Mesenchymal stem cell (in vitro differentiated cells and primary cell): ENCODE results near the gene THSD8.

ENCODE experiments used
- DNase-seq: peaks from one replicate; pipeline ENCODE4 v3.0.0-alpha.2; 2013
- H2AFZ ChIP-seq: one replicate; pipeline ENCODE4 v1.6.1; 2013; ENCODE audit warnings: low read depth, mild to moderate bottlenecking, control low read depth, inconsistent platforms, low read length, moderate library complexity
- H2AK5ac ChIP-seq: 2 replicates; pipeline ENCODE4 v1.6.1; 2013; ENCODE audit warnings: low read length, moderate library complexity, mild to moderate bottlenecking, inconsistent platforms; ENCODE audit not compliant: severe bottlenecking
- H2BK120ac ChIP-seq: one replicate; pipeline ENCODE4 v1.6.1; 2013; ENCODE audit warnings: low read depth, mild to moderate bottlenecking, inconsistent platforms, low read length, moderate library complexity
- H2BK12ac ChIP-seq, 2 experiments: one replicate each; pipeline ENCODE4 v1.6.1; 2013; ENCODE audit warnings: inconsistent platforms in 2 of 2, low read length in 2 of 2, mild to moderate bottlenecking in 2 of 2, moderate library complexity in 2 of 2, control low read depth in 1 of 2
- H2BK15ac ChIP-seq: one replicate; pipeline ENCODE4 v1.6.1; 2013; ENCODE audit warnings: mild to moderate bottlenecking, low read depth, inconsistent platforms; ENCODE audit not compliant: poor library complexity, severe bottlenecking
- H2BK5ac ChIP-seq: 2 replicates; pipeline ENCODE4 v1.6.1; 2013; ENCODE audit warnings: low read depth, mild to moderate bottlenecking, low read length, control low read depth, inconsistent platforms; ENCODE audit not compliant: poor library complexity, severe bottlenecking
- H3K14ac ChIP-seq, 2 experiments: one replicate each; pipeline ENCODE4 v1.6.1; 2013; ENCODE audit warnings: inconsistent platforms in 2 of 2, low read length in 2 of 2, control low read depth in 1 of 2, mild to moderate bottlenecking in 1 of 2, moderate library complexity in 1 of 2
- H3K18ac ChIP-seq, 2 experiments: one replicate each; pipeline ENCODE4 v1.6.1; 2013; ENCODE audit warnings: inconsistent platforms in 2 of 2, low read length in 2 of 2, control low read depth in 1 of 2, low read depth in 1 of 2, mild to moderate bottlenecking in 1 of 2
- H3K23ac ChIP-seq, 2 experiments: one replicate each; pipeline ENCODE4 v1.6.1; 2013; ENCODE audit warnings: inconsistent platforms in 2 of 2, low read length in 2 of 2, mild to moderate bottlenecking in 2 of 2, moderate library complexity in 2 of 2, control low read depth in 1 of 2
- H3K27ac ChIP-seq: 2 replicates; pipeline ENCODE4 v1.5.1; 2013; ENCODE audit warnings: mild to moderate bottlenecking, moderate library complexity, low read length, control low read depth, inconsistent platforms; ENCODE audit not compliant: poor library complexity, severe bottlenecking
- H3K27me3 ChIP-seq, 2 experiments: 2 replicates each; pipeline versions ENCODE4 v1.6.1 to v1.7.0; 2013; ENCODE audit warnings: low read length in 2 of 2, mild to moderate bottlenecking in 2 of 2, moderate library complexity in 2 of 2, control low read depth in 1 of 2, inconsistent platforms in 1 of 2; ENCODE audit not compliant: control insufficient read depth in 1 of 2, insufficient read depth in 1 of 2
- H3K36me3 ChIP-seq, 2 experiments: 2 replicates each; pipeline versions ENCODE4 v1.6.1 to v1.7.0; 2013; ENCODE audit warnings: low read length in 2 of 2, control low read depth in 1 of 2, inconsistent platforms in 1 of 2, low read depth in 1 of 2, mild to moderate bottlenecking in 1 of 2; ENCODE audit not compliant: insufficient read depth in 2 of 2, control insufficient read depth in 1 of 2
- H3K4ac ChIP-seq, 2 experiments: one replicate each; pipeline ENCODE4 v1.6.1; 2013; ENCODE audit warnings: inconsistent platforms in 2 of 2, low read length in 2 of 2, mild to moderate bottlenecking in 2 of 2, moderate library complexity in 2 of 2, control low read depth in 1 of 2, low read depth in 1 of 2
- H3K4me1 ChIP-seq: 2 replicates; pipeline ENCODE4 v1.6.1; 2013; ENCODE audit warnings: low read depth, low read length, control low read depth; ENCODE audit not compliant: control insufficient read depth, insufficient read depth
- H3K4me2 ChIP-seq: 2 replicates; pipeline ENCODE4 v1.6.1; 2013; ENCODE audit warnings: low read length, mild to moderate bottlenecking, inconsistent platforms; ENCODE audit not compliant: poor library complexity, severe bottlenecking
- H3K4me3 ChIP-seq, 2 experiments: 2 replicates each; pipeline versions ENCODE4 v1.5.1 to v1.7.0; 2013; ENCODE audit warnings: low read length in 2 of 2, mild to moderate bottlenecking in 2 of 2, control low read depth in 1 of 2, low read depth in 1 of 2; ENCODE audit not compliant: insufficient read depth in 1 of 2
- H3K79me1 ChIP-seq: replicated peaks from 2 replicates; pipeline ENCODE4 v1.6.1; 2013; ENCODE audit warnings: mild to moderate bottlenecking, control low read depth, low read length, inconsistent platforms; ENCODE audit not compliant: poor library complexity, severe bottlenecking
- H3K9ac ChIP-seq: 2 replicates; pipeline ENCODE4 v1.7.0; 2013; ENCODE audit warnings: mild to moderate bottlenecking, low read length, moderate library complexity
- H3K9me3 ChIP-seq: 2 replicates; pipeline ENCODE4 v1.7.0; 2013; ENCODE audit warnings: mild to moderate bottlenecking, low read length; ENCODE audit not compliant: control insufficient read depth
- H4K8ac ChIP-seq: one replicate; pipeline ENCODE4 v1.6.1; 2013; ENCODE audit warnings: inconsistent platforms, mild to moderate bottlenecking, low read length, moderate library complexity
- H4K91ac ChIP-seq: one replicate; pipeline ENCODE4 v1.6.1; 2013; ENCODE audit warnings: mild to moderate bottlenecking, low read length, inconsistent platforms
- WGBS: methylation state at CpG from one replicate; pipeline ENCODE4 v1.1.7; 2013; ENCODE audit warnings: mixed read lengths; 5-methylcytosine and 5-hydroxymethylcytosine counted together

Gene THSD8

GRCh38 chr19:12788042-12788681 lies 13.7 kb upstream of the THSD8 start:
- Histone ChIP-seq H3K4me3 (peak overlapping the region in 1 of 2 experiments; percentile 74), H2AFZ (peak overlapping the region; percentile 3), H3K79me1 (no peaks in the 10 kb centered on the region), H4K8ac (peak overlapping the region; percentile 84), H3K9ac (peak overlapping the region; percentile 90), H2BK5ac (peak overlapping the region; percentile 74), H2BK15ac (peak overlapping the region; percentile 83), H3K4me1 (peaks cover 50% of the 10 kb centered on the region), H2BK120ac (peak overlapping the region; percentile 59), H2BK12ac (peak overlapping the region; percentile 96 to 100), H3K27ac (peak overlapping the region; percentile 96), H3K36me3 (peaks cover 0 to 3% of the 10 kb centered on the region in 2 experiments), H3K4me2 (peak overlapping the region; percentile 81), H3K9me3 (no peaks in the 10 kb centered on the region), H2AK5ac (peak overlapping the region; percentile 86), H3K27me3 (no peaks in the 10 kb centered on the region), H3K23ac (no peak overlapping the region), H3K14ac (peak overlapping the region in 1 of 2 experiments; percentile 71), H4K91ac (peak overlapping the region; percentile 98), H3K18ac (peak overlapping the region; percentile 6 to 89), H3K4ac (peak overlapping the region; percentile 90 to 95)
- peak; percentile 58 for DNase-seq
- 69% methylated on average over 3 of the region's 4 CpGs for WGBS

GRCh38 chr19:12788682-12789097 lies 13.2 kb upstream of the THSD8 start:
- Histone ChIP-seq H3K27ac (peak overlapping the region; percentile 96), H3K4ac (peak overlapping the region; percentile 90 to 95), H3K9me3 (no peaks in the 10 kb centered on the region), H2BK5ac (peak overlapping the region; percentile 74), H3K4me1 (peaks cover 45% of the 10 kb centered on the region), H2BK12ac (peak overlapping the region; percentile 97 to 100), H3K36me3 (peaks cover 0 to 3% of the 10 kb centered on the region in 2 experiments), H3K27me3 (no peaks in the 10 kb centered on the region), H4K8ac (peak overlapping the region; percentile 84), H3K14ac (no peak overlapping the region), H3K79me1 (no peaks in the 10 kb centered on the region), H4K91ac (peak overlapping the region; percentile 98), H3K9ac (peak overlapping the region; percentile 90), H2BK120ac (peak overlapping the region; percentile 59), H3K18ac (peak overlapping the region; percentile 30 to 93), H2AK5ac (peak overlapping the region; percentile 86), H2BK15ac (peak overlapping the region; percentile 83), H3K4me3 (peak overlapping the region in 1 of 2 experiments; percentile 74), H2AFZ (peak overlapping the region; percentile 3), H3K4me2 (peak overlapping the region; percentile 81), H3K23ac (no peak overlapping the region)
- 9% methylated on average over 7 of the region's 12 CpGs for WGBS
- peak; percentile 88 for DNase-seq

GRCh38 chr19:12789098-12789903 lies 12.6 kb upstream of the THSD8 start:
- peak overlapping the region; percentile 84 for H2BK5ac ChIP-seq
- H3K18ac ChIP-seq, result peak overlapping the region; percentile 30 to 93
- no peaks in the 10 kb centered on the region for H3K9me3 ChIP-seq
- 4% methylated on average over 42 of the region's 46 CpGs for WGBS
- H2AK5ac ChIP-seq, result peak overlapping the region; percentile 60
- peak overlapping the region; percentile 96 for H3K27ac ChIP-seq
- H3K4me2 ChIP-seq, result peak overlapping the region; percentile 81
- H3K4ac ChIP-seq, result peak overlapping the region; percentile 80 to 90
- peak; percentile 67 for DNase-seq
- peak overlapping the region; percentile 50 to 99 for H3K4me3 ChIP-seq
- peak overlapping the region; percentile 44 to 47 for H3K14ac ChIP-seq
- H2BK15ac ChIP-seq, result peak overlapping the region; percentile 18
- H4K91ac ChIP-seq, result peak overlapping the region; percentile 98
- H2AFZ ChIP-seq, result no peak overlapping the region
- H3K27me3 ChIP-seq, result no peaks in the 10 kb centered on the region
- peak overlapping the region; percentile 90 for H3K9ac ChIP-seq
- peak overlapping the region in 1 of 2 experiments; percentile 14 for H3K23ac ChIP-seq
- H2BK120ac ChIP-seq, result peak overlapping the region; percentile 100
- peaks cover 43% of the 10 kb centered on the region for H3K4me1 ChIP-seq
- no peaks in the 10 kb centered on the region for H3K79me1 ChIP-seq
- peak overlapping the region; percentile 11 to 97 for H2BK12ac ChIP-seq
- H4K8ac ChIP-seq, result peak overlapping the region; percentile 81
- peaks cover 0 to 3% of the 10 kb centered on the region in 2 experiments for H3K36me3 ChIP-seq
